Measurements from ENCODE around the gene HORMAD2.

Gene HORMAD2, protein sequence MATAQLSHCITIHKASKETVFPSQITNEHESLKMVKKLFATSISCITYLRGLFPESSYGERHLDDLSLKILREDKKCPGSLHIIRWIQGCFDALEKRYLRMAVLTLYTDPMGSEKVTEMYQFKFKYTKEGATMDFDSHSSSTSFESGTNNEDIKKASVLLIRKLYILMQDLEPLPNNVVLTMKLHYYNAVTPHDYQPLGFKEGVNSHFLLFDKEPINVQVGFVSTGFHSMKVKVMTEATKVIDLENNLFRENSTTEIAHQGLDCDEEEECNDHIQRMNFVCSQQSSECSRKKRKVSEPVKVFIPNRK

DNA sequence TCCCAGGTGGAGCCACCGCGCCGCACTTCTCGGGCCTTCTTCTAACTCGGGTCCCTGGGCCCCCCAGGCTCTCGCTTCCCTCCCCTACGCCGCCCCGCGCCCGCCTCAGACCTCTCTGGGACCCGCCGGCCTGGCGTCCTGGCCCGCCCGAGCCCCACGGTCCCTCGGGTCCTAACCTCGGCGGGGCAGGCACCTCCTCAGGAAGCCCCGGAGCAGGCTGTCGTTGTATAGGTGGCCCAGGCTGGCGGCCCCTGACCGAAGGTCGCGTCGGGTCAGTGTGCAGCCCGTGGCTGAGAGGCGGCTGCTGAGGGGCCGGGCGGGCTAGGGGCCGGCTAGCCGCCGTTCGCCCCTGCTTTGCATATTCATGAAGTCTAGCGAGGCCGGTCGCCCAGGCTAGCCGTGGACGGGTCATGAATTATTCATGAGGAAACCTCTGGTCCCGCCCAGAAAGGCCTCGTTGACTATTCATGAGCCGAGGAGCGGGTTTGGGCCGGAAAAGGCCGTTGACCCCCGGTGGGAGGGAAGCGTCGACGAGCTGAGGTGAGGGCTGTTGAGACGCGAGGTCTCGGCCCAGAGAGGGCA is at the start of gene HORMAD2:
TSS of gene HORMAD2 (plus strand) at position 513 of the 582 bp plus-strand sequence. CDS start 13,489 bp downstream, outside the sequence.
- no peak for DNase-seq

DNA sequence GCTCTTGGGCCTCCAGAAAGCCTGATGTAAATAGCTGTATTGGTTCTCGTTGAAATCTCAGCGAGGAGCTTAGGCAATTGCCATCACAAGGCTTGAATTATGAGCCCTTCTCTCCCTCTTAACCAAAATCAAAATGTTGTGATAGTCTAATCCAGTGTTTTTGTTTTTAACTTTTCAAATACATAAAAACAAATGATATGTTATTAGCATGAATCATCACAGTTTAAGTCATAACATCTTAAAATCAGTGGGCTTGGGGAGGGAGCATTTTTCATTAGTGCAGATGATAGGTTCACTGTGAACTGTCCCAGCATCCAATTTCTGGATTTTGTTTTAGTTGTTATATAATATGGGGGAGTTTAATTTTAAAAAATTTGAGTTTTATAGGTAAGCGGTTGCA is 48.9 kb upstream of the HORMAD2 start:
- no peak for DNase-seq

DNA sequence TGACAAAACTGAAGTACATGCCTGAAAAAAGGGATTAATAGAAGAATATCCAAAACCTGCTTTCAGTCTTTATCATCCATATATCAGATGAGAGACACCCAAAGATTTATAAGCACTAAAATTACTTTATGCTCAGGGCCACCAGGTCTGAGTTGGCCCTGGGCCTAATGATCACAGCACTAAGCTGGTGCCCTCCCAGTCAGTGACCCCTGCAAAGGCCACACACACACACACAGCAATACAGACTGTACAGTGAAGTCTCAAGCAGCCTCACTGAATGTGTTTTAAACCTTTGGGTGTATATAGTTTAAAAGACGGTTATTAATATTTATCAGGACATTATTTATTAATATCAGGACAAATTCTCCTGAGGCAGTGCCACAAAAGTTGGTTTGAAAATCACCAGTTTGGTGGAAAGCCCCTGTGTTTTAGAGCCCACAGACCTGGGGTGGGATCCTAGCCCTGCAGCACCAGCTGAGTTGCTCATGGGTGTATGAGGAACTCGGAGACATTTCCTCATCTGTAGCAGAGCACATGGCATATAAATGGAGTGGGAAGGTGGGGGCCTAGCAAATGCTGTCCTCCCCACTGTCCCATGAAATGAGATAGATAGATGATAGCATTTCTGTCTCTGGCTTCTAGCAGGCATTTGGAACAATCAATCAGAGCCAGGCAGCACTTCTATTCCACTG is 48.4 kb upstream of the HORMAD2 start:
- DNase-seq: no peak

DNA sequence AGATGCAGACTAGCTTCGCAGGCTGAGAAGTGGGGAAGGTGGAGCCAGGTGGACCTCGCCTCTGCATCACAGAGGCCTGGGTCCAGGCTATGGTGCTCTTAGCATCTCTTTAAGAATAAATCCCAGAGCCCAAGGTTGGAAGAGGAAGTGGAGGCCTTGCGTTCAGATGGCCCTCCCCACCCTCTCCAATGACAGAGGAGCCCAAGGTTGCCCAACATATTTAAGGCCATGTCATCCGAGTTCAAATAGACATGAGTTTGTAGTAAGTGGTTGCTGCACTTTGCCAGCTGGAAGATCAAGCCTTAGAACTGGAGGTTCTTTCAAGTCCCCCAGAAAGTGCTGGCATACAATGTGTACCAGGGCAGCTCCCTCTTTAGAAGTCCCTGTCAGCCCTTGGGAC is 47.1 kb upstream of the HORMAD2 start:
- no peak for DNase-seq

DNA sequence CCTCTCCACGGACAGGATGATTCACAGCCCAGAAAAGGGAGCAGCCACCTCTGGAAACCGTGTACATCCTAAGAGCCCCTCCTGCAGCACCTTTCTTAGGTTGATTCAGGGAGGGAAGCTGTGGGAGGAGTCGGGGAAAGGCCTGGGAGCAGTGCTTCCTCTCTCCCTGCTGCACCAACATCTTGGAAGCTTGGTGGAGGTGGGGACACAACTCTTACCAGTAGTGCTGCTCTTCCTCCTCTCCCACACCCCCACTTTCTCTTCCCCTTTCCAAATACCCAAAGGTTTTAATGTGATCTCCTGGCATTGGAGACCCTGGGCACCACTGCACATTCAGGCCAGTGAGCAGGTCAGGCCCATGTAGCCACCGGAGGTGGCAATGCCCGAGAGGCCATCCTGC is 46.4 kb upstream of the HORMAD2 start:
- no peak for DNase-seq

DNA sequence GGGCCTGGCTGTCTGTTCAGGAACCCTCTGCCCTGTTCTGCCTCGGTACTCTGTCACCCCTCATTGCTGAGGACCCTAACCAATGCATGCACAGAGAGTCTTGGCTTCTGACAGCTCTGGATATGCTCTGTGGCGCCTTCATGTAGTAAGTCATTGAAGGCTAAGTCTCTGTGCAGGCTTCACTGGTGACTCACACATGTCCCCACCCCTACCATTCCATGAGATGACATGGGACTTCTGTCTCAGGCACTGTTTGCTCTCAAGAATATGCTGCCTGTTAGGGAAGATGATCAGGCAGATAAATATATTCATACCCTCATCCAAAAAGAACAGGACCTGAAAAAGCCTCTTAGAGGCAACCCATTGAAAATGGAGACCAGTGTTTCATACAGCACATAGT is 43.6 kb upstream of the HORMAD2 start:
- no peak for DNase-seq

DNA sequence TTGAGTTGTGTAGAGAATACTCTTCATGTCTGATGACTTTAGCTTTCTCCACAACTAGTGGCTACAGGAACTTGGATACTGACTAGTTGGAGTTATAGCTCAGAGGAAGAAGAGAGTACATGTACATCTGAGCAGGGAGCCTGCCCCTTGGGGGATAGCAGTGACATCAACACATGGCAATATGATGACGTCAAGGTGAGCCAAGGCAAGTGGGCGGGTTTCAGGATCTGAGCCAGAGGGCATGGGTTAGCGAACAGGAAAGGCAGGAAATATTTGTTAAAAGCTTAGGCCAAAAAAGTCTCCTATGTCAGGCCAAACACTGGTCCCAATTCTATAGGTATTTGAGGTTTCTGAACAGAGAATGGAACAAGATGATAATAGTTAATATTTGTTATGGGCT is 42.0 kb upstream of the HORMAD2 start:
- DNase-seq: no peak

DNA sequence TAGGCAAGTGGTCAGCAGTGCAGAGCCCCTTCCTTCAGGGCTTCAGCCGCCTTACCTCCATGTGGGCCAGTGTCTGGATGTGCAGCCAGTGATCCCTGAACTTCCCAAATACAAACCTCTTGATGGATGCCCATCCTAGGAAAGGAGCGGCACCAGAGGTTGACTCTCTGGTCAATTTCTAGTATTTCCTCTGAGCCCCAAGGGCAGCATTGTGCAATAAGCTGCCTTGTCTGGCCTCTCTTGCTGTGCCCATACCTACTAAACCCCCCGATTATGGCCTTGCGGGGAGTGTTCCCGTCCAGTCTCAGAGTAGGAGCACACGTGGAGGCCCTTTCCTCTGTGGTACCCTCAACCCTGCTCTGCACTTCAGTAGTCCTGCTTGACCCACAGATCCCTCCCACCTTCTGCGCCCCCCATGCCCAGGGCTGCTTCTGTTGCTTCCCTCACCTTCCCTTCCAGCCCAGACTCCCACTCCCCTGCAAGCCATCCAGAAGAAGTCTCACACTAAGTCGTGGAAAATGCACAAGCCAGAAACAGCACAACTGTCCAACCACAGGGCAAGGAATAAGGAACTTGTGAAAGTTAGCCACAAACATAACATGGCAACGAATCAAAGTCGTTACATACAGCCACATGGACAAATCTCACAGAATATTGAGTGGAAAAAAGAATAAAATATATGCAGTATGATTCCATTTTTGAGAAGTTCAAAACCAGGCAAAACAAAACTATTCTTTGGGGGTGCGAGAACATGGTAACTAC is 39.6 kb upstream of the HORMAD2 start:
- DNase-seq: no peak

DNA sequence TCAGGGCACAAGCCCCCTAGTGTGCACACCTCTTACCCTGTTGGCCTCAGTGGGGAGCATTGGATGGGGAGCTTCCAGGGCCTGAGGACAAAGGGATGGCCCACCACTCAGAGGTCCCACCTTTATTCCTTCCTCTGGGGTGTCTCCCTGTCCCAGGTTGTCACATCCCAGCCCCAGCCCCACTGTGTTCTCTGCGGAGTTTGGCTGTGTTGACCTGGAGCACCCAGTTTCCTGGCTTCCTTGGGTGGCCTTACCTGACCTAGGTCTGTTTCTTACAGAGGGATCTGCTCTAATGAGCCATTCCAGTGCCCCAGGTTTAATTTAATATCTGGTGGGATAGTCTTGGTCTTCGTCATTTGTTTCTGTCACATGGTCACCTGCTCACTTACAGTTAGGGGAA is 38.8 kb upstream of the HORMAD2 start:
- DNase-seq: no peak

DNA sequence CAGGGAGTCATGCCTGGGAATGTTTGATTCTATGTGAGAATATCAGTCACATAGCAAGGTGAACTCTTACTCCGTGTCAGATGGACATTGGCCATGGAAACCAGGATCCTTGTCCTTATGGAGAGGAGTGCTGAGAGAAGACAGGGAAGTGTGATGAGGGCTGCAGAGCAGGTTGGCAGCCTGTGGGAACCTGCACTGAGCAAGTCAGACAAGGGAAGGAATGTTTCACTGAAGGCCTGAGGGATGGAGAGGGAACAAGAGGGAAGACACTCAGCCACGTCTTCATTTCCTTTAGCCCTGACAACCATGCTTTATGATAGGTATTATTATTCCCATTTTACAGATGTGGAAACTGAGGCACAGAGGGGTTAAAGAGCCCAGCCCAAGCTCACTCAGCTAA is 38.4 kb upstream of the HORMAD2 start:
- no peak for DNase-seq

DNA sequence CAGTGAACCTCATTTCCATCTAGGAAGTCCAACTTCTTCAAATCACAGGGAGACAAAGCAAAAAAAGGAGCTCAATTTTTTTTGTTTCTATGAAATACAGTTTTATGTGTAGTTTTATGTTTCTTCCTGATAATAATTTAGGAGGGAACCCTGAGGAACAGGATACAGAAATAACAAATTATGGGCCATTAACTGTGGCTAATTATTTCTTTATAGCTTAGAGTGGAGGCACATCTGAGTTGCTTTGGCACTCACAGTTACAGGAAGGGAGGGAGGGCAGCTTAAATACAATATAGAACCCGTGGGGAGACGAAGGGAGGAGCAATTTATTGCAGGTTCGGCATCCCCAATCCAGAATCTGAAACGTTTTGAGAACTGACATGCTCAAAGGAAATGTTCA is 37.1 kb upstream of the HORMAD2 start:
- no peak for DNase-seq

DNA sequence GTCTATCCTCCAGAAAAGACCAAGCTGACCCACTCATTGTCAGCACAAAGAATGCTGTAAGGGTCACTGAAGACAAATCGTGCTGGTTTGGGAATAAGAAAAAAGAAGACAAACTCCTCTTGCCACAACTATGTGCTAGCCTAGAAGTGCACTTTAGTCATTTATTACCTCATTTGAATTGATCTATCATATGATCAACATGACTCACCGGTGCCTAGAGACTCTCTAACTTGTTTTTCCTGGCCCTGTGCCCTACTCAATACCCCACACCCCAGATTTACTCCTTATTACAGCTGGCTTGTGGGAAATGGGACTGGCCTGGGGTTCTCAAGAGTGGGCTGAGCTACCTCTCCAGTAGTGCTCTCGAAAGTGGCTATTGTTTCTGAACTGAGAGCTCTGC is 35.9 kb upstream of the HORMAD2 start:
- DNase-seq: no peak

DNA sequence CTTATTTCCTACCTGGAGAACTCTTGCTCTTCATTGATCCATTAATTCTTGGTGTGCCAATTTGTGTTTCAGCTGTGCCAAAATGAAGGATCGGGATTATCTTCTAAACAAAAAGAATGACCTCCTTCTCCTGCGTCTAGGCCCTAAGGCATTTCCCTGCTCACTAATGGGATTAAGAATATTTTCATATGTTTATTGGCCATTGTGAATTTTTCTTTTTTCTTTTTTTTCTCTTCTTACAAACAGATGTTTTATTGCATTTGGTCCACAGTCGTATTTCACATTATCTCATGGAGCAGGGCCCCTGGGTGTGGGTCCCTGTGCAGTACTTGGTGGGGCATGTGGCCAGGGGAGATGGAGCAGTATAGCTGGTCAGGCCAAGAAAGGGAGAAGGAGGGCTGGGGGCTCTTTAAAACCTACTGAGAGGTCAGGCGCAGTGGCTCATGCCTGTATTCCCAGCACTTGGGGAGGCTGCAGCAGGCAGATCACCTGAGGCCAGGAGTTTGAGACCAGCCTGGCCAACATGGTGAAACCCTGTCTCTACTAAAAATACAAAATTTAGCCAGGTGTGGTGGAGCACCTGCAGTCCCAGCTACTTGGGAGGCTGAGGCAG is 35.3 kb upstream of the HORMAD2 start:
- DNase-seq: no peak

DNA sequence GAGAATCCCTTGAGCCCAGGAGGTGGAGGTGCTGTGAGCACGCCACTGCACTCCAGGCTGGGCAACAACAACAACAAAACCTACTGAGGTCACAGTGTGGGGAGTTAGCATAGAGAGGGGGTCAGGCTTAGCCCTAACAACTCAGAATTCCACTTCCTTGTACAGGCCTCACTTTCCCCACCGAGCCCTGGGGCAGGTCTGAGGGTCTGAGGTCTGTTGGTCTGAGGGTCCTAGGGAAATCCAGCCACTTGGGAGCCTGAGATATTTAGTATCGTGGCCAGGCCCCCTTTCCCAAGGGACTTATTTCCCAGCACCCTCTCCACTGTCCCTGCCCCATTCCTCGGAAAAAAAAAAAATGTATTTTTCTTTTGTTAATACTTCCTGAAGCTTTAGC is 34.8 kb upstream of the HORMAD2 start:
- no peak for DNase-seq

DNA sequence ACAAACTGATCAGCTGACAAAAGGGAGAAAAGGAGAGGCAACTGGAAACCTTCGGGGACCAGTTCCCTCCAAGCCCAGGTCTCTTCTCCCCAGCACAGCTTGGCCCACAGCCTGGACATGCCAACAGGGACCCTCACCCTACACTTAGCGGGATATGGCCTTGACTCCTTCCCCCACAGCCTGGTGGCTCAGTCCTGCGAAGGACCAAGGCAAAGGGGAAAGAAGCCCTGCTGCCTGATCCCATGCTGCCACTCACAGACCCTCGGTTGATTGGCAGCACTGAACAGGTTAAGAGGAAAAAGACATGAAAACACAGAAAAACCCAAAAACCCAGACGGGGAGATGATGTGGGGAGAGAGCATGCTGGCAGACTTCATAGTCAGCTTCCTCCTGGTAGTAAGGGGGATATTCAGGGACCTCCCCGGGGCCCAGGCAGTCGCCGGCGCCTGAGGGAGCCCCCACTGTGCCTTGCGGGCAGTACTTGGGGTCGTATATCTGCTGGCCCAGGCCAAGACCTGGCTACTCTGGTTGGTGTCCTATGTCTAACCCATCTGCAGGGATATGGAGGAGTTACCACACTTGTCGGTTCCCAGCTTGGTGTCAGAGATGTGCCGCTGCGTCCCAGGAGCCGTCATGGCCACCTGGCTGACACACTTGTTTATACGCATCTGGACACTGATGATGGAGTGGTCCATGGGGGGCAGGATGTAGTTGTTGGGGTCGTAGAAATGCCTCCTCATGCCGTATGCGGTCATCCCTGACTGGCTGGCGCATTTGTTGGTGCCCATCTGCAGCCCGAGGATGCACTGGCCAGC is 34.2 kb upstream of the HORMAD2 start:
- DNase-seq: no peak

DNA sequence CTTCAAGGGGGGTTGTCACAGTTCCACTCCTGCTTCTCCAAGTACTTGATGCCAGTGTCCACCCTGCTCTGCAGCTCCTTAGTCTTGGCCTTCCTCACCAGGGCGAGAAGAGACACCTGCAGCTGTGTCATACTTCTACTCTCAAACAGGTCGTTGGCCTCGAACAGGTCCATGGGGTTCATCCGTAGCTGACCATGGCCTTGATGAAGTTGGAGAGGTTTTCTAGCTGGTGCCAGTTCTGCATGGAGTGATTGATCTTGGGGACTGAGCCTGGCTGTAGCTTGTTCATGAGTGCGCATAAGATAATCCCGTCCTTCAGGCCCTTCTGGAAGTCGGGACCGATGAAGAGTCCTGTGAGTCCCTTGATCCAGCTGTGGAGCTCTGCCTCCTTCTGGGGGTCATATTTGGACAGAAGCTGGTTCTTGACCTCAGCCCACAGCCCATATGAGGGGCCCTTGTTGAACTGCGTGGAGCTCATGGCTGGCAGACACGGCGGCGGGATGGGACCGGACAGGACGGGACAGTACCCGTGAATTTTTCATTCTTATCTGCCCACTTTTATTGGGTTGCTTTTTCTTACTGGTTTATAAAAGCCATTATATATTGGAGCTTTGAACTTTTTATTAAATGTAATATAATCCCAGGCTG is 33.4 kb upstream of the HORMAD2 start:
- no peak for DNase-seq

DNA sequence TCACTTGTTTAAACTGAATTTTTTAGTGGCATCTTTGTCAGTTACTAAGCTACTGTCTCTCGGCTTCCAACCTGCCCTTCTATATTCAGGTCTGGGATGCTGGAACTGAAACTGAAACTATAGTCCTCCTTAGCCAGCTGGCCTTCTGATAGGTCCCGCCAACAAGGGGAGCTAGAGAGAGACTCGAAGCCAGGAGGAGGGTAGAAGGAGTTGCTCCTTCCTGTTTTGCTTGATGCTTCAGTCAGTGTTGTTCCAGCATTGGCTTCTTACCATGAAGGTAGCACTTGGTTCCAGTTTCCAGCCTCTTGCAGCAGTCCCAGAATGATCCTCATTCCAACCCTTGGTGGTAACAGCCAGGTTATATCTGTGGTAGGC is 32.9 kb upstream of the HORMAD2 start:
- DNase-seq: no peak

DNA sequence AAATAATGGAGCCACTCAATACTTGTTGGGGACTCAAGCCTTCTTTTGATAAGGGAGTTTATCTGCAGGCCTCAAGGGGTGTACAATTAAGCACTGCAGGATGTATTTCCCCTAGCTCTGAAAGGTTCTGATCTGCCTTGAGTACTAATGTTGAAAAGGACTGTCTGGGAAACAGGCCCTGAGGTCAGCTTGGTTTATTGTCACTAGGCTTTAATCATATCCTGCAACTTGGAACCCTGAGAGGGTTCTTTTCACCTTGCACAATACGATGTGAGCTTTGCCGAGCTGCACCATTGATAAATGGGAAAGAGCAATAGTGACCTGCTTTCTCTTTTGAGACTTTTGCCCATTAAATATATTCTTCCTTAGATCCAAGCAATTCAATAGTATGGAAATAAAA is 31.6 kb upstream of the HORMAD2 start:
- DNase-seq: no peak

DNA sequence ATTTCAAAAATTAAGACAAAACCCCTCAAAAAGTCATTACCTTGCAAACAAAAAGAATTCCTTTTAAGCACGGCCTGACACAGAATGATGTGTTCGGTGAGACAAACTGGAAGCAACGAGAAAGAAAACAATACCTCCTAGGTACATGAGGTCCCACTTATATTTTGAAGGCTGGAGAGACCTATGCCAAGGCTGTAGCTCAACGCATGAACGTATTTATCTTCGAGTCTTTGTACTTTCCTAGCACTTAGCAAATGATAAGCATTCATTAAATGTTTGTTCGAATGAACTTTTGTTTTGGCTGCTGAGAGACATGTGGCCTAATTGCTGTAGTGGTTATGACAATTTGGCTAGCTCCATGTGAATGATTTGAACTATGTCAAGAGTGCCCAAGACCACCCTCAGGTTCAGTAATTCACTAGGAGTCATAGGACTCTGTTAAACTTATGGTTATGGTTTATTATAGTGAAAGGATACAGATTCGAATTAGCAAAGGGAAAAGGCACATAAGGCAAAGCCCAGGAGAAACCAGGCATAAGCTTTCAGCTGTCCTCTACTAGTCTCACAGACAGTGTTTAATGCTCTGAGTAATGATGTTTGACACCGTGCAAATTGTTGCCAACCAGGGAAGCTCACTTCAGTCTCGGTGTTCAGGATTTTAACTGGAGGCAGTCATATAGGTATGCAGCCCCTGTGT is 26.0 kb upstream of the HORMAD2 start:
- no peak for DNase-seq

DNA sequence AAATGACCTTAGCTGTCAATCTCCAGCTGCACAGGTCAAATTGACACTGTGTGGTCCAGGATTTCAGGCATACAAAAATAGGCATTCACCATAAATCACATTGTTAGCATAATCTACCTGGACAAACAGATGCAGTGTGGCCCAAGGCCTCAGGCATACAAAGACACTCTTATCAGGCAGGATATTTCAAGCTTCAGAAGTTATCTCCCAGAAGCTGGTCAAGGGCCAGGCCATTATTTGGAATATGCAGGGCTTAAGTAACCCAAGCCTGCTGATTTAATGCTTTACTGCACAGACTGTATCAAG is 25.5 kb upstream of the HORMAD2 start:
- no peak for DNase-seq

DNA sequence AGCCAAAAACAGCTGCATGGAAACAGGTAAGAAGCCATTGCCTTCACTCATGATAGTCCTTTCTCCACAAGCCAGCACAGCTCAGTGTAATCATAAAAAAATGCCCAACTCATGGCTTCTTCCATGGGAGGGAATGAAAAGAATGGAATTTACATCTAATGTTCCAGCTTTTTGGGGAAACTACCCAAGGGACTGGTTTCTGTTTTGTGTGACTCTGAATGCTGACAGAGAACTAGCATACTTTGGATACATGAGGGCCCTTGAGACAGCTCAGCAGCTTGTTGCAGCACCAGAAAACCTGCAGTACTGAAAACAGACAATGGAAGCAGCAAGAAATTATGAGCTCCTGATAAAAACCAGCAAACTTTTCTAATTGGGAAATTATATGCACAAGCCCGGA is 24.2 kb upstream of the HORMAD2 start:
- DNase-seq: no peak
